Left ventricle myocardium inferior (tissue), 1 donor: Measurements from ENCODE around the gene MAP1LC3A. TPM values are rescaled to one million over a fixed set of nuclear protein-coding genes. Genes with fewer than 3 reads are reported as not detected.
"Not testable (repeated sequence)": the region's sequence is repeated elsewhere in the genome, so short reads cannot be mapped to it uniquely, and the experiment has no call there.

Experiments
- DNase-seq: peaks from one replicate; pipeline ENCODE4 v3.0.0-alpha.2; 2020
- H3K27ac ChIP-seq: fragments of 200-600 bp; replicated peaks from 2 replicates; pipeline ENCODE4 v1.8.0; 2021
- H3K27me3 ChIP-seq: fragments of 200-600 bp; 2 replicates; pipeline ENCODE4 v1.8.0; 2021; ENCODE audit warnings: low read depth
- H3K36me3 ChIP-seq: fragments of 200-600 bp; 2 replicates; pipeline ENCODE4 v1.8.0; 2021
- H3K4me1 ChIP-seq: fragments of 200-600 bp; 2 replicates; pipeline ENCODE4 v1.8.0; 2021
- H3K4me3 ChIP-seq: fragments of 200-600 bp; 2 replicates; pipeline ENCODE4 v1.8.0; 2021; ENCODE audit warnings: mild to moderate bottlenecking, moderate library complexity
- H3K9me3 ChIP-seq: fragments of 200-600 bp; replicated peaks from 2 replicates; pipeline ENCODE4 v1.8.0; 2021
- intact Hi-C: fragments of 100-400 bp; cut with micrococcal nuclease; formaldehyde crosslinking; loops from one replicate; pipeline ENCODE4 v1.11.0; 2022
- long read RNA-seq: library from polyadenylated mRNA; unstranded; transcript quantifications from one replicate; pipeline ENCODE4 v2.0.0, GENCODE V29; 2021
- total RNA-seq: library from RNA; stranded (reverse); fragmentation: NEBNext Ultra II Directional; extraction: Animal tissue kit (Norgen Biotek cat#: 25700); gene quantifications from one replicate; pipeline ENCODE4 v1.2.1, GENCODE V29; 2021
- TF ChIP-seq, protein P1 (sequence below): fragments of 200-600 bp; IDR thresholded peaks from 2 replicates; pipeline ENCODE4 v1.8.0; 2021; ENCODE audit warnings: antibody characterized with exemption, mild to moderate bottlenecking, borderline replicate concordance
- donor health status: DM: no; HTN: yes; CAD: no; lungs with severe emphysema.

MAP1LC3A gene
- total RNA-seq = 110 TPM
- long read RNA-seq, transcript MAP1LC3A-203 (5 exons, 698 nt) = minor isoform, 12 of 160 reads
- long read RNA-seq, transcript MAP1LC3A-201 (4 exons, 1,574 nt) = major isoform, 134 of 160 reads
- long read RNA-seq, partial matches to known transcripts = 5 of 160 reads
- long read RNA-seq, other reads (novel, unspliced or antisense) = 6 of 160 reads

DNA sequence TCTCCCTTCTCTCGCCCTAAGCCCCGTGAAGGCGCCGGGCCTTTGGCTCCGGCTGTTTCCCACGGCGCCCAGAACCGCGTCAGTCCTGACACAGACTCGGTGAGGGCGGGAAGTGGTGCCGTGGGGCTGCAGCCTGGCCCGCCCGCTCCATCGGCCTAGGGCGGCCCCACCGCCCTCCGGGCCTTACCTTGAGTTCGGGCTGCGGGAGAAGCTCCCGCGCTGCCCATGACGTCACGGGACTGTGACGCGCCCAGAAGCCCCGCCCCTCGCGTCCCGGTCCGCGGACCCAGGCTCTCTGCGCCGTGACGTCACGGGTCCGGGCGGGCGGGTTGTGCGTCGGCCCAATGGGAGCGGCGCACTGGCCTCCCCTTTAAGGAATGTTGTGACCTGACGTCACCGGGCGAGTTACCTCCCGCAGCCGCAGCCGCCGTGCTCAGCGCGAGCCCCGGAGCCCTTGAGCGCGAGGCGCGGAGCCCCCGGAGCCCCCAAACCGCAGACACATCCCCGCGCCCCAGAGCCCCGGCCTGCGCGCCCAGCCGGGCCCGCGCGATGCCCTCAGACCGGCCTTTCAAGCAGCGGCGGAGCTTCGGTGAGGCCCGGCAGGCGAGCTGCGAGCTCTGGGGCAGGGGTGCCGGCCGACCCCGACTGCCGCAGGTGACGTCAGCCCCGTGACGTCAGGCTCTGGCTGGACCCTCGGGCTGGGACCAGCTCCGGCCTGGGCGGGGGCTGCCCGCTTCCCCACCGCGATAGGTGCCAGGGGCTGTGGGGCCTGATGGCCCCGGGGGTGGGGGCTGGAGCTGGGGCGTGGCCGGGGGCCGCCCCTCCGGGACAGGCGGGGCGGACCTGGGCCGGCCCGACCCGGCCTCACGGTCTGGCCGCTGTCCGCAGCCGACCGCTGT lies at the start of gene MAP1LC3A:
TSS of gene MAP1LC3A (plus strand) at position 399 of the 899 bp plus-strand sequence. CDS start at position 550, 151 bp downstream.
- peak; percentile 96 for DNase-seq
- Histone ChIP-seq H3K4me1 (peaks cover 30% of the 10 kb centered on the region), H3K27ac (peak within 1 kb of the TSS; percentile 96), H3K27me3 (no peaks in the 10 kb centered on the region), H3K4me3 (peak within 1 kb of the TSS; percentile 94), H3K9me3 (no peaks in the 10 kb centered on the region), H3K36me3 (no peaks in the 10 kb centered on the region)
- TF ChIP-seq, protein P1, sequence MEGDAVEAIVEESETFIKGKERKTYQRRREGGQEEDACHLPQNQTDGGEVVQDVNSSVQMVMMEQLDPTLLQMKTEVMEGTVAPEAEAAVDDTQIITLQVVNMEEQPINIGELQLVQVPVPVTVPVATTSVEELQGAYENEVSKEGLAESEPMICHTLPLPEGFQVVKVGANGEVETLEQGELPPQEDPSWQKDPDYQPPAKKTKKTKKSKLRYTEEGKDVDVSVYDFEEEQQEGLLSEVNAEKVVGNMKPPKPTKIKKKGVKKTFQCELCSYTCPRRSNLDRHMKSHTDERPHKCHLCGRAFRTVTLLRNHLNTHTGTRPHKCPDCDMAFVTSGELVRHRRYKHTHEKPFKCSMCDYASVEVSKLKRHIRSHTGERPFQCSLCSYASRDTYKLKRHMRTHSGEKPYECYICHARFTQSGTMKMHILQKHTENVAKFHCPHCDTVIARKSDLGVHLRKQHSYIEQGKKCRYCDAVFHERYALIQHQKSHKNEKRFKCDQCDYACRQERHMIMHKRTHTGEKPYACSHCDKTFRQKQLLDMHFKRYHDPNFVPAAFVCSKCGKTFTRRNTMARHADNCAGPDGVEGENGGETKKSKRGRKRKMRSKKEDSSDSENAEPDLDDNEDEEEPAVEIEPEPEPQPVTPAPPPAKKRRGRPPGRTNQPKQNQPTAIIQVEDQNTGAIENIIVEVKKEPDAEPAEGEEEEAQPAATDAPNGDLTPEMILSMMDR = no peak
- intact Hi-C loops = no loop called here

DNA sequence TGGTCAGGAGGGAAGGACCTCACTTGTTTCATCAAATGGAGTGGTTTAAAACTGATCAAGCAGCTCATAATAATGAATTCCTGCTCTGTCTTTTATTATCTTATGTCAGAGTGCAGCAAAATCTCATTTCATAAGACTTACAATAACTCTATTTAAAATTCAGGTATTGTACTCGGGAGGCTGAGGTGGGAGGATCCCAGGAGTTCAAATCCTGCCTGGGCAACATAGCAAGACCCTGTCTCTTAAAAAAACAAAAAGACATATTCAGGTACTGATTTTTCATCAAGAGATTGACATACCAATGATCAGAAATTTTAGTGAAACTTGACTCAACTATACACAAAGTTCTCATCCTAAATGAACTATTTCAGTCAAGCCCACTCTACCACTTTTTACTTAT lies 47.9 kb upstream of the MAP1LC3A start:
- peaks cover 47% of the 10 kb centered on the region for H3K36me3 ChIP-seq

DNA sequence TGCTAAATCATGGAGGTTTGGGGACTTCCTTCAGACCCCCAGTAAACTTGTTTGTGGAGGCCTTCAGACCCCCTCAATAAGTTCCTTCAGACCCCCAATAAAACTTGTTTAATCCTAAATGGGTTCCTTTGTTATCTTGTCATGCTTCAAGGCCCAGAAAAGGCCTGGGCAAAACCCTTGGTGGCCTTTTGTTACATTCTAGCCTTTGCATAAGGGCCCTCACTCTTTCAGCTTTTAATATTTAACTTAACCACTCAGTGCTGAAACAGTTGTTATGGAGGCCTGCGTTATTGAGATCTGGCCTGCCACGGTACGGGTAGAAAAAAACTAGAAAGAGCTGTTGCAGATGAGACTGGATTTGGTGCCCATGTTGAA lies 46.6 kb upstream of the MAP1LC3A start:
- Histone ChIP-seq H3K36me3 (peaks cover 36% of the 10 kb centered on the region), H3K9me3 (no peaks in the 10 kb centered on the region), H3K4me1 (peaks cover 44% of the 10 kb centered on the region), H3K27ac (peak overlapping the region; percentile 55), H3K27me3 (no peaks in the 10 kb centered on the region), H3K4me3 (no peak overlapping the region)
- intact Hi-C loops = no loop called here
- TF ChIP-seq, protein P1 = no peak
- DNase-seq = no peak

More for the DNA sequence above, 47.9 kb upstream of the MAP1LC3A start:
- Histone ChIP-seq H3K27me3 (no peaks in the 10 kb centered on the region), H3K4me1 (peaks cover 34% of the 10 kb centered on the region), H3K4me3 (no peak overlapping the region), H3K9me3 (no peaks in the 10 kb centered on the region), H3K27ac (no peak overlapping the region)
- intact Hi-C loops = no loop called here
- no peak for DNase-seq
- TF ChIP-seq, protein P1 = no peak

DNA sequence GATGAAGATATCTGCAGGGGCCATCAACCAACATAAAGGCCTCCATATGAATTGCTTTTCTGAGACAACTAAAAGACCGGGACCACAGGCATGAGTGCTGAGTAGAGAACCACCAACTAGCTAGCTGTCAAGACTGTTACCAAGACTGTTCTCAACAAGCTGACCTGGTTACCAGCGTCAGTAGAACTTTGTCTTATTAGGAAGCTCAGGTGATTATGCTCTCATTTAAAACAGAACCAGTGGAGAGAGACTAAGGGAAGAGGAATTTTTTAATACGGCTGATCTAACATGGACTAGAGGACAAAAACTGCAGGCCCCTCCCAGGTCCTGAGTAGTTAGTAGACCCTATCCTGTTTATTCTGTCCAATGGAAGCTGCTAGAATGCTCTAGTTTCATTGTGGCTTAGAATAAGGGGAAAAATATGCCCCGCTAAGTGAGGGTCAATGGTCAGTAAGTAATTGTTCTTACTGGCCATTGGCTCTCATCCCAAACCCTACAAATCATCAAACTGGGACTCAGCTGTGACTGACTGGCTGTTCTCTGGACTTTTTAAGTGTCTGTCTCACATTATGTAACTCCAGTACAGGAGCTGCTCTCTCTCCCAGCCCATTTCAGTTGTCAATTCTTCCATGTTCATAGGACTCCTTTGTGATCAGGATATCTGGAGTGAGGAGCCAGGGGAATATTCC lies 46.1 kb upstream of the MAP1LC3A start:
- Histone ChIP-seq H3K27ac (peak overlapping the region; percentile 55), H3K27me3 (no peaks in the 10 kb centered on the region), H3K4me3 (no peak overlapping the region), H3K36me3 (peaks cover 34% of the 10 kb centered on the region), H3K9me3 (no peaks in the 10 kb centered on the region), H3K4me1 (peaks cover 49% of the 10 kb centered on the region)
- intact Hi-C loops = no loop called here
- TF ChIP-seq, protein P1 = no peak
- no peak for DNase-seq

DNA sequence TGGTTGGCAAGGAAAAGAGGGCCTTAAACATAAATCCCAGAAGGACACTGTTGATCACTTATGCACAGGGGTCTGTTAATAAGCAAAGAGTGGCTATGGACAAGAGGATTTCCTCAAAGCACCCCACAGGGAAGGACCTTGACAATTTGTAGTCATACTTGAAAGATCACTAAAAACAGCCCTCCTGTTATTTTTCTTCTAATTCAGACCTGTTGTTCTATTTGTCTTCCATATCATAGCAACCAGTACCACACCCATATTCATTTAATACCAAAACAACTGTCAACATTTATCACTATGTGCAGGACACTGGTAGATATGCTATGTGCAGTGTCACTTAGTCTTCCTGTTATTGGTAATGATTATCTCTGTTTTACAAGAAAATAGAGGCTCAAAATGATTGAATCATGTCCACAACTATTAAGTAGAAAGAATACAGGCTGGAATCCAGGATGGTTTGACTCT lies 45.5 kb upstream of the MAP1LC3A start:
- Histone ChIP-seq H3K9me3 (no peaks in the 10 kb centered on the region), H3K27ac (peak overlapping the region; percentile 55), H3K4me3 (no peak overlapping the region), H3K27me3 (no peaks in the 10 kb centered on the region), H3K36me3 (peaks cover 29% of the 10 kb centered on the region), H3K4me1 (peaks cover 55% of the 10 kb centered on the region)
- intact Hi-C loops = no loop called here
- DNase-seq = no peak
- TF ChIP-seq, protein P1 = no peak

DNA sequence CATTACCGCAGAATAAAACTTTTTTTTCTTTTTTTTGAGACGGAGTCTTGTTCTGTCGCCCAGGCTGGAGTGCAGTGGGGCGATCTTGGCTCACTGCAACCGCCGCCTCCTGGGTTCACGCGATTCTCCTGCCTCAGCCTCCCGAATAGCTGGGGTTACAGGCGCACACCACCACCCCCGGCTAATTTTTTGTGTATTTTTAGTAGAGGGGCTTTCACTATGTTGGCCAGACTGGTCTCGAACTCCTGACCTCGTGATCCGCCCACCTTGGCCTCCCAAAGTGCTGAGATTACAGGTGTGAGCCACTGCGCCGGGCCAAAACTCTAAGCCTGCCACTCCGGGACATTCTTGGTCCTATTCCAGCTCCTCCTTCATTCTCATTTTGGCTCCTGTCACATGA lies 44.5 kb upstream of the MAP1LC3A start:
- DNase-seq, H3K27me3 ChIP-seq, H3K9me3 ChIP-seq, intact Hi-C loops, H3K4me3 ChIP-seq, H3K27ac ChIP-seq: not testable (repeated sequence)
- peaks cover 64% of the 10 kb centered on the region for H3K4me1 ChIP-seq
- peaks cover 18% of the 10 kb centered on the region for H3K36me3 ChIP-seq
